HepG2 (cell line): ENCODE measurements around the gene NMT2.

Source experiments
- ATF1 ChIP-seq: IDR thresholded peaks from 2 replicates; pipeline ENCODE4 v1.6.1; 2016; ENCODE audit warnings: mild to moderate bottlenecking, control low read depth
- CEBPB ChIP-seq: IDR thresholded peaks from 2 replicates; pipeline ENCODE4 v1.6.1; 2011; ENCODE audit warnings: low read depth, low read length, improper control_type of control experiment, borderline replicate concordance
- CHCHD3 ChIP-seq: sonication (generic); formaldehyde crosslinking; IDR thresholded peaks from 2 replicates; pipeline ENCODE4 v1.8.0; 2022; ENCODE audit warnings: mild to moderate bottlenecking, missing genetic modification reagents, moderate library complexity
- FOXP1 ChIP-seq, 2 experiments: fragments of 450-650 bp in 1 of 2; IDR thresholded peaks; 2 replicates each; pipeline ENCODE4 v1.6.1; 2017 to 2018; ENCODE audit warnings: antibody characterized with exemption in 1 of 2
- HHEX ChIP-seq: IDR thresholded peaks from 2 replicates; pipeline ENCODE4 v1.6.1; 2016; ENCODE audit warnings: control low read depth
- ISL2 ChIP-seq: sonication (generic); formaldehyde crosslinking; IDR thresholded peaks from 2 replicates; pipeline ENCODE4 v1.5.0; 2020; ENCODE audit warnings: missing genetic modification reagents
- RARA ChIP-seq: IDR thresholded peaks from 2 replicates; pipeline ENCODE4 v1.6.1; 2016; ENCODE audit warnings: missing genetic modification reagents, missing compliant biosample characterization
- SSRP1 ChIP-seq: IDR thresholded peaks from 2 replicates; pipeline ENCODE4 v1.6.1; 2016; ENCODE audit warnings: control low read depth
- TF ChIP-seq, protein P1 (sequence below): sonication (generic); formaldehyde crosslinking; IDR thresholded peaks from 2 replicates; pipeline ENCODE4 v1.5.0; 2020; ENCODE audit warnings: mild to moderate bottlenecking, missing genetic modification reagents, moderate library complexity
- TF ChIP-seq, protein P2 (sequence below): sonication (generic); formaldehyde crosslinking; IDR thresholded peaks from 2 replicates; pipeline ENCODE4 v1.8.0; 2023; ENCODE audit warnings: mild to moderate bottlenecking, missing genetic modification reagents

DNA sequence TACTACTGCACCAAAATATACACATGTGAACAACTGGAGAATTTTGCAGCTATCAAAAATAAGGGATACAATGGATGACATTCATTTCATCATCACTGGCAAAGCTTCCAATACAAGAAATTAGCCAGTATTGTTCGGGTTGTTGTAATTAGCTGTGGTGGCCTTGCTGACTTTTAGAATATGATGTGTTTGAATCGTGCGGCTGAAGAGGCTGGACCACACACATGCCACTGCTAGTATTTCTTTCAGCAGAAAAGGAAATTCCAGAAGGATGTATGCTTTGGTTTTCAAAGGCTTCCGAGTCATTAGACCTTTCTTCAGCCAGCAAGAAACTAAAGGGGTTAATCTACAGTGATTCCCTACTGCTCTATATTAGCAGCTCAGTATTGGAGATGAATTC, 54.7 kb downstream of the NMT2 start:
- TF ChIP-seq, protein P1, sequence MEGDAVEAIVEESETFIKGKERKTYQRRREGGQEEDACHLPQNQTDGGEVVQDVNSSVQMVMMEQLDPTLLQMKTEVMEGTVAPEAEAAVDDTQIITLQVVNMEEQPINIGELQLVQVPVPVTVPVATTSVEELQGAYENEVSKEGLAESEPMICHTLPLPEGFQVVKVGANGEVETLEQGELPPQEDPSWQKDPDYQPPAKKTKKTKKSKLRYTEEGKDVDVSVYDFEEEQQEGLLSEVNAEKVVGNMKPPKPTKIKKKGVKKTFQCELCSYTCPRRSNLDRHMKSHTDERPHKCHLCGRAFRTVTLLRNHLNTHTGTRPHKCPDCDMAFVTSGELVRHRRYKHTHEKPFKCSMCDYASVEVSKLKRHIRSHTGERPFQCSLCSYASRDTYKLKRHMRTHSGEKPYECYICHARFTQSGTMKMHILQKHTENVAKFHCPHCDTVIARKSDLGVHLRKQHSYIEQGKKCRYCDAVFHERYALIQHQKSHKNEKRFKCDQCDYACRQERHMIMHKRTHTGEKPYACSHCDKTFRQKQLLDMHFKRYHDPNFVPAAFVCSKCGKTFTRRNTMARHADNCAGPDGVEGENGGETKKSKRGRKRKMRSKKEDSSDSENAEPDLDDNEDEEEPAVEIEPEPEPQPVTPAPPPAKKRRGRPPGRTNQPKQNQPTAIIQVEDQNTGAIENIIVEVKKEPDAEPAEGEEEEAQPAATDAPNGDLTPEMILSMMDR (CRISPR knock-in tag), result no peak
- TF ChIP-seq RARA (no peak), HHEX (CRISPR knock-in tag) (no peak), SSRP1 (no peak), CHCHD3 (CRISPR knock-in tag) (no peak), ISL2 (CRISPR knock-in tag) (no peak), CEBPB (no peak), ATF1 (CRISPR knock-in tag) (no peak), FOXP1 (IDR thresholded peaks at IDR 0.05) (no peak), FOXP1 (CRISPR knock-in tag; IDR thresholded peaks at IDR 0.05) (no peak)
- TF ChIP-seq, protein P2, sequence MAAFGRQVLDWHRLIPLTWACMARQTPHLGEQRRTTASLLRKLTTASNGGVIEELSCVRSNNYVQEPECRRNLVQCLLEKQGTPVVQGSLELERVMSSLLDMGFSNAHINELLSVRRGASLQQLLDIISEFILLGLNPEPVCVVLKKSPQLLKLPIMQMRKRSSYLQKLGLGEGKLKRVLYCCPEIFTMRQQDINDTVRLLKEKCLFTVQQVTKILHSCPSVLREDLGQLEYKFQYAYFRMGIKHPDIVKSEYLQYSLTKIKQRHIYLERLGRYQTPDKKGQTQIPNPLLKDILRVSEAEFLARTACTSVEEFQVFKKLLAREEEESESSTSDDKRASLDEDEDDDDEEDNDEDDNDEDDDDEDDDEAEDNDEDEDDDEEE (CRISPR knock-in tag), result no peak
